Mesenteric fat pad (tissue), 1 donor: ENCODE data around the gene KRT73. TPM values are rescaled to one million over a fixed set of nuclear protein-coding genes. Genes with fewer than 3 reads are reported as not detected.

ENCODE experiments used
- DNase-seq: peaks from one replicate; pipeline ENCODE4 v3.0.0-alpha.2; 2020; ENCODE audit warnings: low spot score
- total RNA-seq: library from RNA; stranded (reverse); fragmentation: NEBNext Ultra II Directional; extraction: Animal tissue kit (Norgen Biotek cat#: 25700); gene quantifications from one replicate; pipeline ENCODE4 v1.2.1, GENCODE V29; 2021
- donor health status: DM: yes; HTN: yes; CAD: no.

KRT73 gene
- total RNA-seq, 1 donor from 2014 or later = not detected

DNA sequence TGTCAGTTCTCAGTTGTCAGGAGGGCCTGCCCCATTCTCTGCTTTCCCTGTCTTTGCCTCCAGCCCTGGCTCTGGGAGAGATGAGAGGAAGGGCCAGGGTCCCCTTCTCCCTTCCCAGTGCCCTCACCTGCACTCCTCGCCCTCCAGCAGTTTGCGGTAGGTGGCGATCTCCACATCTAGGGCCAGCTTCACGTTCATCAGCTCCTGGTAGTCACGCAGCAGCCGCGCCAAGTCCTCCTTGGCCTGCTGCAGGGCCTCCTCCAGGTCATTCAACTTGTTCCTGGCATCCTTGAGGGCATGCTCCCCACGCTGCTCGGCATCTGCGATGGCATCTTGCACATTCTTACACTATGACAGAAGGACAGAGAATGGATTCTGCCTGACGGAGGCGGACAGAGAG, 28.3 kb upstream of the KRT73 start:
- DNase-seq = no peak

DNA sequence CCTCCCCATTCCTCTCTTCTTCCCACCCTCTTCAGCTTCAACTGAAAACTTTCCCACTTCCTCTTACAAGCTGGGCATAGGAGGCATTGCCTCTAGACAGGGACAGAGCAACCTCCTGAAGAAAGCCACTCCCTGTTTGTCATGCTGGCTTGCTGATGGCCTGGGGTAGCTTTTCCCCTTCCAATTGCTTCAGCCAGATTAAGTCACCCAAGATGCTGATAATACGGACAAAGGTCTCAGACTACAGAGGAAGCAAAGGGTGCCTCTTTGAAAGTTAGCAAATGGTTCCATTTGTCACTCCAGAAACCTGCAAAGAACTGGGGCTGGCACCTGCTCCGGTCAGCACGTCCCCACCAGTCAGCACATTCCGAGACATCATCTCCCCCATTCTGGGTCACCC, 27.6 kb upstream of the KRT73 start:
- DNase-seq = no peak

DNA sequence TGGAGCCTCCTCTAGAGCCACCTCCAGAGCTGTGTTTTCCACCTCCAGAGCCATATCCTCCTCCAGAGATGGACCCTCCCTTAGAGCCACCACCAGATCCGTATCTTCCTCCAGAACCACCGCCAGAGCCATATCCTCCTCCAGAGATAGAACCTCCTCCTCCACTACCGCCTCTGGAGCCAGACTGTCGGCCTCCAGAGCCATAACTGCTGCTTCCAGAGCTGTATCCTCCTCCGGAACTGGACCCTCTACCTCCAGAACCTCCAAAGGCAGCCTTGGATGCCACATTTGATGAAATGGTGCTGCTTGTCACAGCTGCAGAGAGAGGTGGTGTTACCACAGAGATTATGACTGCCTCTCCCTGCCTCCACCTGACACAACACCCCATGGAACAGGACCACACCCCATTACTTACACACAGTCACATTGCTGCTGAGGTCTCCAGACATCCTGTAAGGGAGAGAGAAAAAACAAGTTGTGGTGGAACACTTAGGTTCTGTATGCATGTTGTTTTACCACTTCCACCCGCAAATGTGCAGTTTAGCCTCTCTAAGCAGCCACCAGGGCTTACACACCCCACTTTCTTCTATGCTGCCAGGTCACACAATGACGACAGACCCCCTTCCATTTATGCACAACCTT, 26.9 kb upstream of the KRT73 start:
- DNase-seq = no peak

DNA sequence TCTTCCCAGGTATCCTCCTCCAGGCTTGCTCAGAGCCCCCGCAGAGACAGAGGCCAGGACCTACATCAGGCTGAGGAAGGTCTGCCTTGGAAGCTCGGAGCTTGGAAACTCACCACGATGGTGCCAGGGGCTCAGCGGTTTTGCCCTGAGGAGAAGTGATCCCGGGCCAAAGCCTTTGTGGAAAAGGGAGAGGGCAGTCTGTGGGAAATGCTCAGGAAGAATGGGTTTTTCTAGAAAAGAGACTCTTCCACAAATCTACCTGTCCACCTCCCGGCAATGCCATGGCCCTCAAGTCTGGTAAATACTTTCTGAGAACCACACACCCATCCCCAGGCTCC, 25.7 kb upstream of the KRT73 start:
- no peak for DNase-seq

DNA sequence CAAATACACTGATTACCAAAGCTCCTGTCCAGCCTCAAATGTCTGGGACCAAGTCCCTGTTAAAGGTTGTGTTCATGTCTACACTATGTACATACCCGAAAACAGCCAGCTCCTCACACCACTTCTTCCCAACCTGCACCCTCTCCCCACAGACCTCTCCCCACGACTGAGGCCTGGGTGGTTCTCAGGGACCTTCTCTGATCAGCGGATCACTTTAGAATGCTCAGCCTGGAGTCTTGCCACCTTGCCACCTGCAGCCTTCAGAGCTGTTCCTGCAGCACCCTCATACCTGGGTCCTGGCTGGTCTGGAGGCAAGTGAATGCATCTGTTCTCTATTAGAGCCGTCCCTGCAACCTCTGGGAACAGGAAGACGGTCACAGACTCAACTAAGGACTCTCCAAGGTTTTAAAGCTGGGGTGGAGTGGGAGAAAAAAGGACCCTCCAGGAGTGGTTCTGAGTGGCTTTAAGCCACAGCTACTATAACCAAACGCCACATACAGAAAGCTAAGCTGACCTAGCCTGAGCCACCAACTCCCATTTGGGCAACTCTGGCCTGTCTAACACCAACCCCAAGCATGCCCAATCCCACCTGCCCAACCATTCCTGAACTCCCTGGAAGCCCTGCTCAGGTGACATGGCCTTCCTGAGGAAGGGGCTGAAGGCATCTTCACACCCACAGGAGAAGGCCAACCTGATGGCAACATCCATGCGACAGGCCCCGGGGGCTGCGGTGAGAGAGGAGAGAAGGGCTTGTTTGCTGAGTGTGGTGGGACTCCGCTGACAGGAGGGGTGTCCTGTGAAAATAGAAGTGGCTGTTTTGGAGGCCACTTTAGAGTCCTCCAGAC, 25.1 kb upstream of the KRT73 start:
- no peak for DNase-seq

DNA sequence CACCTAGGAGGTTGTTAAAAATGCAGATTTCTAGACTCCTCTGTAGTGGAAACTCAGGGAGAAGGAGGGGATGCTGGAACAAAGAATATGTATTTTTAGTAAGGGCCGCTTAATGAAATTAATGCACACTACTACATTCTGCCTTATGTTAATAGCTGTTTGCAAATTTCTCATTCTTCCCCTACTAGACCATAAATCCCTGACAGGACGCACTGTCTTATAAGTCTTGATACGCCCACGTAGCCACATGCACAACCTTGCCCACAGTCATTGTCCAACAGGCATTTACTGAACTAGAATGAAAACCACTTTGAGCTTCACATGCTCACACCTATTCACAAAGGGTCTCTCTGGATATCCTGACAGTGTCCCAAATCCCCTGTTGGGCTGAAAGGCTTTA, 23.1 kb upstream of the KRT73 start:
- no peak for DNase-seq

DNA sequence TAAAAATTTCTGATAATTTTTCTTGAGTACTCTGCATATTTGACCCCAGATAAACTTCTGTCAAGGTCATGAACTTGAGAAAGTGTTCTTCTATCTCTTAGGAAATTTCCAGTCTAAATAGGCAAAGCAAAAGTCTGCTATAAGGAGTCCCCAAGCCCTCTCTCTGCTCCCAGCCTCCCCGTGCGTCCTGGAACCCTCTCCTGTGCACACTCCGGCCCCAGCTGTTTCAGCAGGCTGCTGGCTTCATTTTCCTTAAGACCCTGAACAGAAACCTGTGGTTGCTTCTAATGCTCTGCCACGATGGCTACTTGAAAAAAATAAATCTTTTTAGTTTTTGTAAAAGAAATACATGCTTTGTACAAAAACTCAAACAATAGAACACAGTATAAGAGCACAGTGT, 18.9 kb upstream of the KRT73 start:
- DNase-seq = no peak

DNA sequence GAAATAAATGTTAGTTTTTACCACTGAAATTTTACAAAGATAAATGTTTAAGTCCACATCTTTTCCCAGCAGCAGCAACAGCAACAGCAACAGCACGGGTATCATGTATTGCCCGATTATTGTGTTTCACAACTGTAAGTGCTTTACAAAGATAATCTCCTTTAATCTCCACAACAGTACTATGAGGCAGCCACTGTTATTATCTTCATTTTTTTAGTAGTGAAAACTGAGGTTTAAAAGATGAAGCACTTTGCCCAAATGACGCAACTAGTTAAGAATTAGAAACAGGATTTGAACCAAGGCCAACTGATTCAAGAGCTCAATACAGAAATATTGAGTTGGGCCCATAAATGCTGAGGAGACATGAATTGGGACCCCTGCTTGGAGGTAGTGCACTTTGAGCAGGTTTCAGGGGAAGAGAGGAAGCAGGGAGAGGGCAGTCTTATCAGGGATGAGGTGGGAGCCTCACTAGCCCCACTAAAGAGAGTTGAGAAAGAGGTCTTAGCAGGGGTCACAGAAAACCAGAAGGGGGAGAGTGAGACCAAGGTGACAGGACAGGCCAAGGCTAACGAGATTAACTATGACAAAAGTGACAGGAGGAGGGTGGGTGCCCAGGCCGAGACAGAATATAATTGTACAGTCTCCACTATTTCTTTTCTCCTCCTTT, 18.4 kb upstream of the KRT73 start:
- DNase-seq = no peak

DNA sequence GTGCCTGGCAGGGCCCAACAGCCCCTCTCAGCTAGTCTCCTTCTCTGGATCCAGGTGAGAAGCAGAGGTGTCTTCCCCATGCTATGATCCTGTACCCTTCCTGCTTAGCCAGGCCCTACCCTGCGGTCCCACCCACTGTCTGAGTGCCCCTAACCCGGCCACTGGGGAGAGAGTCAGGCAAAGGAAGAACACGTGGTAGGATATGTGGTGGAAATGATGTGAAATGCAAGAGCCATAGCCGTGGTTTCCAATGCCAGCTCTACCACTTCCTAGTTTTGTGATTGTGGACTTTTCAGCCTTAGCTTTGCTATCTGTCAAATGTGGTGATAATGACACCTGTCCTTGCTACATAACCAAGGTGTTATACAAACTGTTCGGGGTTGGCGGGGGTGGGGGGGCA, 17.8 kb upstream of the KRT73 start:
- no peak for DNase-seq

DNA sequence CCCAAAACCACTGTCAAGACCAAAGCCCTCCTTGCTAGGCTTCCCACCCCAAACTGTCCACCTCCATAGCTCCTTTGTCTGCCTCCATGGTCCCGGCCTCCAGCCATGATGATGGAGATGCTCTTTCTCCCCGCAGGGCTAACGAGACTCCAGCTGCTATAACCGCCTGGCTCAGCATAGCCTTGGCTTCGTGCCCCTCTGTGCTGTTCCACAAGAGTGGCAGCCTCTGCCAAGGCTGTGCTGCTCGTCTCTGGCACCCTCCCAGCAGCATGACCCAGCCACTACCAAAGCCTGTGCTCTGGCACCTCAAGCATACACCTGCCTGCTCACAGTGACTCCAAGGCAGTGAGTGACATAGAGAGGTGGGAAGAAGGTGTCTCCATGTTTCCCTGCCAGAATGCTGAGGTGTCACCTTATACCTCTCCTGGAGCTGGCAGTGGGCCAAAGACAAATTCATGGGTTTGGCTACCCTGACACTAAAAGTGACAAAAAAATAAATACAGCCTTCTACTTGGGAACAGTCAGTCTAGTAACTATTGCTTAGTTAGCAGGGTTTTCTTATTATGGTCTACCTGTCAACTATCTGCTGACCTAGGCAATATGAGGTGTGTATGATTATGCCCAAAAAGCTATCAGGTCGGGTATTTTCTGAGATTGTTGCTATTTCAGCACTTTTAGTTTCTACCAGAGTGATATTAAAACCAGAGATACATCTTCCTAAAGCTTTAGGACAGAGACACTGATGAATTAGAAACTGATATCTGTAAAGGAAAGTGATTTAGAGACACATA, 16.1 kb upstream of the KRT73 start:
- DNase-seq = peak; percentile 81

DNA sequence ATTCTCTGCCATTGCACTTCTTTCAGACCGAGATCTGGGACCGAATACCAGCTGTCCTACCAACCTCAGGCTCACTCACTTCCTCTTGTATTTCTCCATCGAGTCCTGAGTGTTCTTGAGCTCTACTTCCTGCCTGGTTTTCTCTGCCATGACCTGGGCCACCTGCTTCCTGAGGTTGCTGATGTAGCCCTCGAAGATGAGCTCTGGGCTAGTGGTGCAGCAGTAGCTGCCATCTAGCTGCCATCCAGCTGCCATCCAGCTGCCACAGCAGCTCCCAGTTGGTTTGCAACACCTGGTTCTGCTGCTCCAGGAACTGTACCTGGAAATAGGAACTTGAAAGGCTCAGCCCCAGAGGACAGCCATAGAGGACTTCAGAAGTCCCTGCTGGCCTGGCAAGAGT, 15.0 kb upstream of the KRT73 start:
- DNase-seq = peak; percentile 47

DNA sequence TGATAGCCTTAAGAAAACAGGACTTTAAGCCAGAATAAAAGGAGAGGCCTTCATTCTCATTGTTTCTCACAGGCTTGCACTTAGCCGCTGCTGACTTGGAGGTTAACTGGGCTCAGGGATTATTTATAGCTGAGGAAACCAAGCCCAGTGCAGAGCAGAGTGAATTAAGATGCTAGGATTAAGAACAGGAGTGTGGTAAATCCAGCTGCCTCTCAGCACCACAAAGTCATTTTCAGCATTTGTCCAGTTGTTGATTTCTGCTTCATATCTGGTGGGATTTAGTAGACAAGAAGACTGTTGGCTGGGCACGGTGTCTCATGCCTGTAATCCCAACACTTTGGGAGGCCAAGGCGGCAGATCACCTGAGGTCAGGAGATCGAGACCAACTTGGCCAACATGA, 14.3 kb upstream of the KRT73 start:
- peak; percentile 18 for DNase-seq

DNA sequence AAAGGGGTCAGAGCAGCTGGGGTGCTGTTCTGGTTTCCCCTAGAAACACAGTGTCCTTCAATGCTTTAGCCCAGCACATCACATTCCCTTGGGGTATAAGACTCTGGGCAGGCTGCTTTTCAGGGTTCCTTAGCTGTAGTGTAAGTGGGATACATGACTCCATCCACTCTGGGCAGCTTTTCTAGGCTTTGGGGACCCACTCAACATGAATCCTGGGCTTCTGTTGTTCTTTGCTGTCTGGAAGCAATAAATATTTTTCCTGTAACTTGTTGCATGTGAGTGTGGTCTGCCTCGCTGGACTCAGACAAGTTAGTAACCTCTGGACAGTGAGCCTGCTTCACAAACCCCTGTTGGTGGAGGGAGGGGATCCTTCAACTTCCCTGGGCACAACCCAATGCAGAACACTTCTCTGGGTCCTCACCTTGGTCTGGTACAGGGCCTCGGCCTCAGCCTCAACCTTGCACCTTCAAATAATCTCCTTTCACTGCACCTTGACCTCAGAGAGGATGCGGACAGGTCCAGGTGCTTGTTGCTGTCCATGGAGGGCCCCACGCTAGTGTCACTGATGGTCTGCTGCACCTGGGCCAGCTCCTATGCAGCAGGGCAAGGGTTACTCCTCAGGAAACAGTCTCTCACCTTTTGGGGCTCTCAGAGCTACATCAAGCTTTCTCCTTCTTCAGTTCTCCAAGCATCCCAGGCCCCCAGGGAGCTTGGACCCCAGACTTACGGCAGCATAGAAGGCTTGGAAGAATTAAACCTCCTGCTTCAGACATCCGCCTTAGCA, 13.5 kb upstream of the KRT73 start:
- peak; percentile 45 for DNase-seq

DNA sequence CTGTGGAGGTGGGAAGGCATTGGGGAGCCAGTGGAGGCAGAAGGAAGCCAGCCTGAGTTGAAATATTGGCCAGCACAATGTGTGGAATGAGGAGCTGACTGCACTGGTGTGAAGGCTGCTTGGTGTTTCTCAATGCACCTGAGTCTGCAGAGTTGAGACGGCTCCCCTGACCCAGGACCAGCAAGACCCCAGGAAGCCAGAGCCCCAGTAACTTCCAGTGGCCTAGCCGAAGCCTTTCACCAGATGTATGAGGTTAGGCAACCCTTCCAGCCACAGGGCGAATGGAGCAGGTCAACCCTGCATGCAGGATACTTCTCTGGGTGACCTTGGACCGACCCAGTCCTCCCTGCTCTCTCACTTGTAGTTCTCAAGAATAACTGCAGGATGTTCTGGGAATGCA, 12.9 kb upstream of the KRT73 start:
- no peak for DNase-seq

DNA sequence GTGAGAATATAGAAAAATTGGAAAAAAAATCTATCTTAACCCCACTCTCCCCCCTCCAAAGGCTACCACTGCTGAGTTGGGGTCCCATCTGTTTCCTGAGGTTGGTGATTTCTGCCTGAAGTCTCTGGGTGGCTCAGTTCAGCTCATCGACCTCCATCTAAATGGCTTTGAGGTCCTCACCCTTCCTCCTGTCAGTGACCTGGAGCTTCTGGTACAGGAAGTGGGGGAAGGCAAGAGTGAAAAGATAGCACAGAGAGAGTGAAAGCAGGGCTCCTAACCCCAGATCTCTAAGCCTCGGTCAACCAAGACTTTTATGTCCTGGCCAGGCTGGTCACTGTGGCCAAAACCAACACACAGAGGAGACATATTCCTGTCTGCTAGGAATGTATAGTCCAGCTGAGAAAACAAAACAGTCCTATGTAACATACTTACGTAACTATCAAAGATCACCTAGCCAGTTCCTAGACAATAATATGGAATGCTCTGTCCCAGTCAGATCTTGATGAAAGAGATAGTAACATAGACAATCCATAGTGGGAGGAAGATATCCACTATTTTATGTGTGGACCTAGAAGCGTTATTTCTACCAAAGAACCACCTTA, 12.3 kb upstream of the KRT73 start:
- no peak for DNase-seq

DNA sequence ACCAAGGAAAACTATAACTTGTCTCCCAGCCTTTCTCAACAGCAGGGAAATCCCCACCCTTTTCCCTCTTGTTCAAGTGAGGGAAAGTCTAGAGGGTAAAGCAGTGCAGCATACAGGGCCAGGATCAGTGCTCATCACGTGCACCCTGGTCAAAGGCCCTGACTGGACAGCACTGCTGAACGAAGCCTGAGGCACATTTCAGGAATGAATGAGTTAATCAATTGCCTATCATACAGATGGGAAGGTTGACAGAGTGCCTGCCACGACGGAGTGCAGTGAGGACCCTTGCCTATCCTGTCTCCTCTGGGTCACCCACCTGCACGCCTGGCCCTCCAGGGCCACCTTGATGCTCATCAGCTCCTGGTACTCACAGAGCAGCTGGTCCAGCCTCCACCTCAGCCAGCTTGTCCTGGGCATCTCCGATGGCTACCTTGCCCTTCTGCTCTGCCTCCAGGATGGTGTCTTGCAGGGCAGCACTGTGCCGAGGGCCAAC, 11.7 kb upstream of the KRT73 start:
- DNase-seq = no peak

DNA sequence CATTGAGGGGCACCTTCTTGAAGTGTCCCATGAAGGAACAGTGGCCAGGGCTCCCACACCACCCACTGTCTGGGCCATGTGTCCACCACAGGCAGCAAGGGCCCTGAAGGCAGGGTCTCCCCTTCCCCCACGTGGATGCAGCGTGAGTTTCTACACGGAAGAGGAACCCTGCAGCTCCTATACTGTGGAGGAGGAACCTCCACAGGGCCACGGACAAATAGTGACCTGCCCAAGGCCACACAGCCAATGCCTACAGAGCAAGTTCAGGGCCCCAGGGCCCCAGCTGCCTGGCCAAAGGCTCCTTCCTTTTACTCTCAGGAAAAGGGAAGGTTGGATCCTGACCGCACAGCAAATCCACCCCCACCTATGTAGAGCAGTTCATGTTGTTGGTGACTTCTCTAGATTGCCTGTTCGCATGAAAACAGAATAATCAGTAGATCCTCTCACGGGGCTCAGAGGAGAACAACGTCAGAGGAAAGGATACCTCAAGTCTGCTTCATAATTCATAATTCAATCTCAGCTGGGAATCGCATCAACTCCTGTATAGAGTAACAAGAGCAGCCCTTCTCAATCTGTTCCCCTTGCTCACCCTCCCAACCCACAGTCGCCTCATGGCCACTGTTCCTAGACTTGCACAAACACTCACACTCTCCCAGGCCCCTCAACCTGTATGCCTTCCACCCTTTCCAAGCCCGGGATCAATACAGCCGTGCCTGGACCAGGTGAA, 11.1 kb upstream of the KRT73 start:
- DNase-seq = no peak

DNA sequence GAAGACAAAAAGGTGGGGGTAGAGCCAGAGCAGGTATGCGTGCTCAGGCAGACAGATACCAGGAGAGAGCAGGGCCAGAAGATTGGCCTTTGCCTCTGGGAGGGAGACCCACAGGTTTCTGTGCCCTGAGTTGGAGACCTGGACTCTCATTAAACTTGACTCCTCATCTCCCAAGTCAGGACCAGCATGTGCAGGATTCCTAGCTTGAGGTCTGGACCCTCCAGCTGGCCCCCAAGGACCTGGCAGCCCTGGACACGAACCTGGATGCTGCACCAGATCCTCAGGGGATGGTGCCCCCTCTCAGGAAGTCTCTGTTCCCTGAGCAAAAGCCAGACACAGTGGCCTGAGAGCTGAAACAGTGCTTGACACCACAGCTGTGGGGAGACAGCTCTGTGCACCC, 10.5 kb upstream of the KRT73 start:
- no peak for DNase-seq

DNA sequence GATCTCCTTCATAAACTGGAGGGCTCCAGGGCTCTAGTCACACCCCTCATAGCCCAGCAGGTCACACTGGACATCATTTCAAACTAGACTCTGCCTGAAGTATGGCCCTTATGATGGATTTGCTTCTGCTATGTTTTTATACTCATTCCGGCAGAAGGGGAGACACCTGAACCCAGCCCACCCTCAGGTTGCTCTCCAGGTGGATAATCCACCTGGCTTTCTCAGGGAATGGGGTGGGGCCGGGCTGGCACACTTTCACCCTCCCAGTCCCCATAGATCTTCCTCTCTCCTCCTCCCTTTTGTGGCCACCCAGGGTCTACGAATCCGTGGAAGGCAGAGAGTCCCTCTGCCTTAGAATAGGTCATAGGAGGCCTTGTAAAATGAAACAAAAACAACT, 9.8 kb upstream of the KRT73 start:
- no peak for DNase-seq
